Activated CD8-positive, alpha-beta memory T cell treated with anti-CD3 and anti-CD28 coated beads, Interleukin-2, amount 50 U/mL, for 1 hour (primary cell): ENCODE data around the gene EYS.

Experiments used
- DNase-seq: peaks from one replicate; pipeline ENCODE4 v3.0.0-alpha.2; 2020; ENCODE audit errors: extremely low read depth

Gene EYS

DNA sequence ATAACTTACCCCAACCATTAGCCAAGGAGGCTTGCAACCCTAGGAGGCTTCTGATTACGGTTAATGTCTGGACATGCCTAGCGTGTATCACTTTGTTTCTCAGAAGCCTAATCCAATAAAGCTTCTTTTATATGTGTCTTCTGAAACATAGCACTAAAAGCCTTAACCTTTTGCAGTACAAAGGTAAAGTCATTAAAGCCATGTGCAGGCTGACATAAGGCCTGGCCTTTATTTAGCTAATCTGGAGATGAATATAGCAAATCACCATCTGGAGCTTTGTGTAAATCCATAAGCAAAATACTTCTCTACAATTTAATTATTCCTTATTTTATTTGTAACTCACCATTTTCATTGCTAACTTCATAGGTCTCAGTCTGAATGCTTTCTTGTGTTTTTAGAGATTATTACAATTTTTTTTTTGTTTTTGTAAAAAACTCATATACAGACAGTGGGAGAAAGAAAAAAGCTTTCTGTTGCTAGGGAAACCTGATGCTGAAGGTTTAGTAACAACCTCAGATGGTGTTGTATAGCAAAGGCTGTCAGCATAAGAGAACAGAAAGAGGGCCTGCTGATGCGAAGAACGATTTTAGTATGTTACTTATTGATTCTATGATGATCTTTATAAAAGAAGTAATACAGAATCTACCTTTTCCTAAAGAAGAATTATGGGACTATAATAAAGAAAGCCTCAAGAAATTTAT, at the start of gene EYS:
TSS of gene EYS (minus strand) at position 101 of the 701 bp plus-strand sequence. CDS start 211,816 bp downstream, outside the sequence.
- no peak for DNase-seq

DNA sequence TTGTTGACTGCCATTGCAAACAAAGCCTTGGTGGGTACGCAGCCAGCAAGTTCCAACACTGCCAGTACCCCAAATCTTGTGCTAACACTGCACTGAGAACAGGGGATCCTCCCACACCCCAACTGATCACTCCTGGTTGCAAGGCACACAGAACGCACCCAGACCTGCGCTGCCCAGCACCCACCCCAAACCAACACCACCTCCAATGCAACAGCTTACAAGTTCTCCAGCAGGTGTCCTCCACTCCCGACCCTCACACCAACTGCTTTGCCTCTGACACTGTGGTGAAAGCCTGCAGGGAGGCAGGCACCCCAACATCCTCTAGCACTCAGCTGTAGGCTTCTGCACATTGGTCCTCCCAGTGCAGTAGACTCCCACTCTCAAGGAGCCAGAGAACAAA, 39.3 kb upstream of the EYS start:
- no peak for DNase-seq

DNA sequence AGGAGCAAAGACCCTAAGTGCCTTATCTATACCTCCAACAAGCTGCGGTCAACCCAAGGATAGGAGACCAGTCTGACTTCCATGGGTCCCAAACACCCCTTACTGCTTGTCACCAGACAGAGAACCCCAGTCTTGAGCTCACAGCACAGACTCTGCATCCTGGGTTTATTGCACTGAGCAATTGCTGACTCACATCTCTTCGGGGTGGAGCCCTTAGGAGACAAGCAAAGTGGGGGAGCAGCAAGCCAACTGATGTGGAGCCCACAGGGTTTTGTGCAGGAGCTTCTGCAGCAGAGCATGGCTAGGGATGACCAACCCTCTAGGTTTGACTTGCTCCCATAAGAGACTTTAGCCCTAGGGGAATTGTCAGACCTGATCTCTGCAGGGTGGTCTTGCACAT, 38.6 kb upstream of the EYS start:
- no peak for DNase-seq

DNA sequence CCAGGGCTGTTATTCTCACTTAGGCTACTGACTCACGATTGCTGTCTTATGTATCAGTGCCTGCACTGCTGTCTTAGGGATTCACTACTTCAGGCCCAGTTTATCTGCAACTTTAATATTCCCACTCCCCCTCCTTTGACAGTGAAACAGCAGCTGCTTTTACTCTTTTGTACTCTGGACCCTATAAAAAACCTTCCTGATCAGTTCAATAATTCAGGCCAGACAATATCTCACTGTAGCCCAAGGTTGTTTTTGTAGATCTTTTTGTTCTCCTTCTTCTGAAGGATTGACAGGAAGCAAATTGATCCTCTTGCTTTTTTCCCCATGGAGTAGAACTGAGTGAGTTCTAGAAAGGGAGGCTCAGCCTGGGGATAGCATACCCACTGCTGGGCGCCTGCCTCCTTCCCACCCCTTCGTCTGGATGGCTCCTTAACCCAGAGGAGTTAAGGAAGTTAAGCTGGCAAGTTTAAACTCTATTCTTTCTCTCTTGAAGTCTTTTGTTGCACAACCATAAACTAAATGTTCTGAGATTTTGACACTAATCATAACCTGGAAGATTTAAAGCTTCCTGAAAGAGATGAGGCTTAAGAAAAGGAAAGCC, 22.0 kb upstream of the EYS start:
- DNase-seq, result no peak

DNA sequence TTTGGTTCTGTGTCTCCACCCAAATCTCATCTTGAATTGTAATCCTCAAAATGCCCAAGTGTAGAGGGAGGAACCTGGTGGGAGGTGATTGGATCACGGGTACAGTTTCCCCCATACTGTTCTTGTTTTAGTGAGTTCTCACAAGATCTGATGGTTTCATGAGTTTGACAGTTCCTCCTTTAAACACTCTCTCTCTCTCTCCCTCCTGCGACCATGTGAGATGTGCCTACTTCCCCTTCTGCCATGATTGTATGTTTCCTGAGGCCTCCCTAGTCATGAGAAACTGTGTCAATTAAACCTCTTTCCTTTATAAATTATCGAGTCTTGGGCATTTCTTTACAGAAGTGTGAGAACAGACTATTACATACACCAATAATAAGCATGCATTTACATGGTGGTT, 12.1 kb upstream of the EYS start:
- DNase-seq, result no peak

DNA sequence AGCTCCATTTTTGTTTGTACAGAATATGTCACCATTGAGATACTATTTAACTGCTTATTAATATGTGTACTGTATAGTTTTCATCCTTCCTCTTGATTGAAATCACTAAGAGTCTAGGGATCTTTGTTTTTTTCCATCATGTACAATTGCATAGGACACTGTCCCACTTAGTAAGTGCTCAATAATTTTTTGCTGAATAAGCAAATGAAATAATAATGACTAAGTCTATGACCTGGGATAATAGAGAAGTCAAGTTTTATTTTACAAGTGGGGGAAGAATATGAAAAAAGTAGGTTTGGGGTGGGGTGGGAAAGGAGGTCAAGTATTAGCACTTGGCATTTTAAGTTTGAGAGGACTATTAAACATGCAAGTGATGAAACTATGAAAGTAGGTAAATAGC, 4.5 kb upstream of the EYS start:
- no peak for DNase-seq

DNA sequence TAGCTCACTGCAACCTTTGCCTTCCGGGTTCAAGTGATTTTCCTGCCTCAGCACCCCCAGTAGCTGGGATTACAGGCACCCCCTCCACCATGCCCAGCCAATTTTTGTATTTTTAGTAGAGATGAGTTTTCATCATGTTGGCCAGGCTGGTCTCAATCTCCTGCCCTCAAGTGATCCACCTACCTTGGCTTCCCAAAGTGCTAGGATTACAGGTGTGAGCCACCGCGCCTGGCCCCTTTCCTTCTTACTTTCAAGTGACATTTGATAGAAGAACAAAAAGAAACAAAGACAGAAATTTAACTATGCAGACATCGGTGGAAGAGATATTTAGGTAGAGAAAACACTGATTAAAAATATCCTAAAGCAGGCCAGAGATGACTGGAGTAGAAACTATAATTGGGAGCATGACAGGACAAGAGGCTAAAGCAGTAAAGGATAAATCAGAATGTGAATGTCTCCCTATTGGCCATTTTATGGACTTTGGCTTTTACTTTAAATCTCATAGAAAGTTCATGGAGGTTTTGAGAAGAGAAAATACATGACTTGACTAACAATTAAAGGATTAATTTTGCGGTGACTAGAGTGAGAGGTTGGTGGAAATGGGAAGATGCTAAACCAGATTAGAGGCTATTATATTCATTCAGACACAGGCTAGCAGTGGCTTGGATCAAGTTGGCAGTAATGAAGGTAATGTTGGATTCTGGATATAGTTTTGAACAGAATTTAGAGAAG, 2.2 kb upstream of the EYS start:
- no peak for DNase-seq

DNA sequence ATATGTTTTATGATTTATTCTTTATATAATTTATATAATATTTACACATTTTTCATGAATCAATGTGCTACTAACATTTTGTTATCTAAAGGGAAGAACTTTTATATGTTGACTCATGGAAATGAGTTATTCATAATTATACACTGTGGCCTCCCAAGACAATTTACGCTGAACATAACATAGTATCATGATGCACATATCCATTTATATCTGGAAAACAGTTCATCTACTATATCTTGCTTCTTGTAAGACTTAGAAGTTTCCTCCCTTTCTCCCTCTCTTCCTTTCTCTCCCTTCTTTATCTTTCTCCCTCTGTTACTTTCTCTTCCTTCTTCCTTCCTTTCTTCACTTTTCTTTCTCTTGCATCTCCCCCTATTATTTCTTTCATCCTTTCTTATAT, 1.1 kb upstream of the EYS start:
- no peak for DNase-seq

DNA sequence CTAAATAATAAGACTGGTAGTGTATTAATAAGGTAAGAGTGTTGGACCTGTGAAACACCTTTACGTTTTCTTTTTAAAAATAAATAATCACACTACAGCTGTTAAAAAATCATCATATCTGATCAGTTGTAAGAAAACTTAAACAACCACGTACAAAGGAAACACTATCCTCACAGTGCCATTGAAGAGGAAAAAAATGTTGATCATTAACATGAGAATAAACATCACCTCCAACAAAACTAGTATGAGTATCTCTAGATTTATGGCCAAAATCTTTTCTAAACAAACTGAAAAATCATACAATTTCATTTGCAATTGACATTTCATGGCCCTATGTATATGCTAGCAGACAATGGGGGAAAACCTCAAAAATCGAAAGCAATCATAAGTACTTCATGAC, 590 bp downstream of the EYS start:
- no peak for DNase-seq

DNA sequence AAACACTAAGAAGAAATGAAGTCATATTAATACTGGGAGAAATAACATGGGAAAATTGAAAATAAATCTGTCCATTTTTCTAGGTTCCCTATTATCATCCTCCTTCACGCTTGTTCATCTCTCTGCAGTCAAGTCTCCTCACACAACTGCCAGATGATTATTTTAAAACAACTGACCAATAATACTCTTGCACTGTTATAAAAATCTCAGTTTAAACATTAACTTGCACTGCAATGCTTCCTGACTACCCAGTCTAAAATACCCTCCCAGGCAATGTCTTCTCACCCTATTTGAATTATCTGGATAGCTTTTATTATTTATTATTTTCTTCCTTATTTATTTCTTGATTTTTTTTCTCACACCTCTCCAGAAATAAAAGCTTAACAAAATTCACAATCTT, 5.7 kb downstream of the EYS start:
- DNase-seq, result no peak

DNA sequence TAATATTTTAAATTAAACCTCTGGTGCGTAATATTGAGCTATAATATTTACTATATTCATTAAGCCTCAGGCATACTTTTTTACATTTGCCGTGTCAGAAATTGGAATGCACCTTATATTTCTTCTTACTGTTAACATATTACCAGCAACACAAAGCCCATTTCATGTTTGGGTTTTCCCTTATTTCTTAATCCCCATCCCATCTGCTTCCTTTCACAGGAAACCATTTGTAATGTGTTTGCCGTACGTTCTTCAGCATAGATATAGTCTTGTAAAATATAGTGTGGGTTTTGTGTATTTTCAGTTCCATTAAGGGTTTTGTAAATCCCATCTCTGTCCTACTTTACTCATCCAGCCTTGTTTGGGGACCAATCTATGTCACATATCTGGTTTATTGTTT, 6.5 kb downstream of the EYS start:
- DNase-seq, result no peak

DNA sequence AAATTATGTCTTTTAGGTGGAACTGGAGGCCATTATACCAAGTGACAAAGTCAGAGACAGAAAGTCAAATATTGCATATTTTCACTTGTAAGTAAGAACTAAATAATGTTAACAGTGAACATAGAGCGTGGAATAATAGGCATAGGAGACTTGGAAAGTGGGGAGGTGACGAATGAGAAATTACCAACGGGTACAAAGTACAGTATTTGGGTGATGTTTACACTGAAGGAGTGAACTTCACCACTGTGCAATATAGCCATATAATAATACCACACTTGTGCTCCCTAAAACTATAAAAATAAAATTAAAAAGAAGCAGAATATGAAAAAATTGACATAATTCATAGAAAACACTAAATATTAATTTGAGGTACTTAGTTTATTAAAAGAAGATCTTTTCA, 14.9 kb downstream of the EYS start:
- no peak for DNase-seq

DNA sequence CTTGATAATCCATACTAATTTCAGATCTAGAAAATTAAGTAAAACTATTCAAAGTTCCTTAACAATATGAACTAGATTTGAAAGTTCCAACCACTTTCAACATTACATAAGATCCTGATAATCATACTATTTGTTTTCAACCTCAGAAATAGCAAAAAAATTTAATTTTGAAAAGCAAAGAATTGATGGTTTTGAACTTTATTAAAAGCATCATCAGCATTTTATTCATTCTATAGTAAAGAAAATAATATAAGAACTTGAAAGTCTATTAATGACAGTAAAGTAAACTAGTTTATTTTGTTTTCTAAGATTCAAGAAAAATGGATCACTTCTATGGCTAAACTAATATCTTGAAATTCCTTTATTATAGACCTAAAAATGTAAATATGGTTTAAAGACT, 26.8 kb downstream of the EYS start:
- no peak for DNase-seq

DNA sequence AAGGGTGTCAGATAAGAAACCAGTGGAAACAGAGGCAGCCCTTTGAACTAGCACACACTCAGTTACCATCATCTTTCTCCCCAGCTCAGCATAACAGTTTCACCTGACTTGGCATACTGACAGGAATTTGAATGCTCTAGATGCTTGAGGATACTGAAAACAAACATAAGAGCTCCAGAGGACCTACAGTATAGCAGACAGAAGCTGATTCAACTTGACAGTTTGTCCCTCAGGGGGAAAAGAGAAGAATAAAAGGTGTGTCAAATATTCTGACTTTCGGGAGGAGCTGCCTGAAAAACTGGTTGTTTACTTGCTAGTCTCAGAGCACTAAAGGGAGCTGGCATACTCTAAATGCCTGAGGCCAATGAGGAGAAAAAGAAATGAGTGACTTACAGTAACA, 35.1 kb downstream of the EYS start:
- no peak for DNase-seq

DNA sequence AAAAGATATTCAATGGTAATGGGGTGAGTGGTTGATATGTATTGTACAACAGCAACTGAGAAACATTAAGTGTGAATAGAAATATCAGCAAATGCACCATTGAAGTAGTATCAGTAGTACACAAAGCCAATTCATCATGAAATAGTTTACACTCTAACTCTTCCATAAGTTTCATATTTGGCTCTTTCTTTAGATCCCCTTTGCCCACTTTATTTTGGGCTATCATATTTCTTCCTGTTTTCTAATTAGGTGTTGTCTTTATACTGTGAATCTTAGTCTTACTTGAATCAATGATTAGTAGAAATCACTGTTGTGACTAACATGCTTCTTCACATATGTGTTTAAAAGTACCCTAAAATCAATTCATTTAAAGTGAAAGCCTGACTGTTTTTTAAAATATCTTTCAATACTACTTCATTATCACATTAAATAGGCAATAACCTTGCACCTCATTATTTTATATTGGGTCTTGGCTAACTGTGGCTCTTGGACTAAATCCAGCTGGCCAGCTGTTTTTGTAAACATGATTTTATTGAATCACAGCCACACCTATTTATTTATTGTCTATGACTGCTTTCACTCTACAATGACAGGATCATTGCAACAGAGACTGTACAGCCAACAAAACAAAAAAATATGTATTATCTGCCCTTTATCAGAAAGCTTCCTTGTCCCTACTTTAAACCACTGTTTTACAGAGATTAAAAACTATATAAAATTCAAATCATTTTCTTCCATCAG, 38.9 kb downstream of the EYS start:
- DNase-seq, result no peak

DNA sequence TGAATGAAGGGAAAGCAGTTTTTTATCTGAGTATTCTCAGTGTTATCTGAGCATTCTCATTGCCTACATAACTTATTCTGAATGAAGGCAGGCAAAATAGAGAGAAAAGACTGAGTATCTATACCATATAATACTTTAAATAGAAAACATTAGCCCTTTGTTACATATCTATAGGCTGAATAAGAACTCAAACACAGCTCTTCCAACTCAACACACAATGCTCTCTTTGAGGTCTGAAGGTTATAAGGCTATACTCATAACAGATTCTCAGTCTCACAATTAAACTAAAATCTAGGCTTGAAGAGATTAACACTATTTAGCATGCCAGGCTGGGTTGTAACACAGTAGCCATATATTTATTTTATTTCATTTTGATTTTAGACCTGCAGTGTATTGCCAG, 56.9 kb downstream of the EYS start:
- DNase-seq, result no peak

DNA sequence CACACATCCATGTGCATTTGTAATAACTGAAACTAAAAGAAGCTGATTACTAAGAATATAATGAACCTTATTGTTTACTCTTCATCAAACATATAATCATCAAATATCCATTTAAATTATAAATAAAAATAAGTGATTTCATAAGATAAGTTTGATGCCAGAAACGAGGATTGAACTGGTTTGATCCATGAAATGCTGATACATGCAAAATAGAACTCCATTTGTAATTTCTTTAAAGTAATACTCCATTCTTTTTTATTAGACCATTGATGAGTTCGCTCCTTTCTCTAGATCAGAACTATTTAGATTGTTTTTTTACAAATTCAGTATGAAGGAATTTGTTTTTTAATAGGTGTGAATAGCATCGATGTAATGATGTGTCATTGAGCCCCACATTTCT, 57.6 kb downstream of the EYS start:
- no peak for DNase-seq

DNA sequence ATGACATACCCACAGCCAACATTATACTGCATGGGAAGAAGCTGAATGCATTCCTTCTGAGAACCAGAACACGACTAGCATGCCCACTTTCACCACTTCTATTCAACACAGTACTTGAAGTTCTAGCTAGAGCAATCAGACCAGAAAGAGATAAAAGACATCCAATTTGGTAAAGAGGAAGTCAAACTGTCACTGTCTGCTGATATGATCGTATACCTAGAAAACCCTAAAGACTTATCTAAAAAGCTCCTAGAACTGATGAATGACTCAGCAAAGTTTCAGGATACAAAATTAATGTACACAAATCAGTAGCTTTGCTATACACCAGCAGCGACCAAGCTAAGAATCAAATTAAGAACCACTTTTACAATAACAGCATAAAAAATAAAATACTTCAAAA, 60.5 kb downstream of the EYS start:
- no peak for DNase-seq

DNA sequence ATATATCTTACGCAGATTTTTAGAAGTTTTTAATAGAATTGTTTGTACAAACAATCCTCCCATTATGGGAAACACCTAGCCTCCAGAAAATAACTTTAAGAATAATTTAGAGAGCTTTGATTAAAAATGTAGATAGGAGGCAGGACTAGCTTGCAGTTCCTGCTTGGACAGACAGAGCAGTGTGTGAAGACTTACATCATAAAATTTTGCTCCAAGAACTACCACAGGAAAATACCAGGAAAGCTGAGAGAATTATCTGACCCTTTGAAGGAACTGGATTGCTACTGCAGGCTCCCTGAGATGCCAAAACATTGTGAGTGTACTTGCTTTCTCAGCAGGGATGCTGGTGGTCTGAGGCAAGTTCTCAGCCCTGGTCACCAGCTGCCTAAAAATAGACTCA, 64.2 kb downstream of the EYS start:
- DNase-seq, result no peak

DNA sequence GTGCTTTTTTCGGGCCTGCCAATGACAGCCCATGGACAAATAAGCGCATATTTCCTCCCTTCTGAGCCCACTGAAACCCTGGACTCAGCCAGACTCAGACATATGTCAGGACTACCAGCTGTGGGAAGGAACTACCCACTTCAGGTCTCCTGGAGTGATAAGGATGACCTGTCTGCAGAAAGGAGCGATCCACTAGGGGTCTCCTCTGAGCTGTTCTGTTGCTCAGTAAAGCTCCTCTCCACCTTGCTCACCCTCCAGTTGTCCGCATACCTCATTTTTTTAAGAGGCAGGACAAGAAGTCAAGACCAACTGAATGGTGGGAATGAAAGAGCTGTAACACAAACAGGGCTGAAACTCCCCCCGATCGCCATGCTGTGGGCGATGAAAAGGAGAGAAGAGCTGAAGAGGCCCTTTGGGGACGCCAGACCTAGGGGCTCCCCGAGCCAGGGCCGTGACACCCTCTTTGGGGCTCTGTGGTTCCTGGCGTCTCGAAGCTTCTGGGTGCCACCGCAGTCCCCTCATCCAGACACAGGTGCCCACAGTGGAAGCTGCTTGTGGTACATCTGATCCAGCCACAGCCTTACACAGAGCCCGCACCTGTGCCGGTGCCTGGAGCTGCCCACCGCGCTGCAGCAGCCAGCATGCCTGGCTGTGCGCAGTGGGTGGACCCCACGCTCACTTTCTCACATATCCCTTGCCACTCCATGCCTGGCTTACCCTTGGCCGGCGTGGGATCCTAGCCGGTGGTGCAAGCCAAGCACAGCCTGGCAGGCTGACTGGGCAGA, 68.8 kb downstream of the EYS start:
- no peak for DNase-seq

DNA sequence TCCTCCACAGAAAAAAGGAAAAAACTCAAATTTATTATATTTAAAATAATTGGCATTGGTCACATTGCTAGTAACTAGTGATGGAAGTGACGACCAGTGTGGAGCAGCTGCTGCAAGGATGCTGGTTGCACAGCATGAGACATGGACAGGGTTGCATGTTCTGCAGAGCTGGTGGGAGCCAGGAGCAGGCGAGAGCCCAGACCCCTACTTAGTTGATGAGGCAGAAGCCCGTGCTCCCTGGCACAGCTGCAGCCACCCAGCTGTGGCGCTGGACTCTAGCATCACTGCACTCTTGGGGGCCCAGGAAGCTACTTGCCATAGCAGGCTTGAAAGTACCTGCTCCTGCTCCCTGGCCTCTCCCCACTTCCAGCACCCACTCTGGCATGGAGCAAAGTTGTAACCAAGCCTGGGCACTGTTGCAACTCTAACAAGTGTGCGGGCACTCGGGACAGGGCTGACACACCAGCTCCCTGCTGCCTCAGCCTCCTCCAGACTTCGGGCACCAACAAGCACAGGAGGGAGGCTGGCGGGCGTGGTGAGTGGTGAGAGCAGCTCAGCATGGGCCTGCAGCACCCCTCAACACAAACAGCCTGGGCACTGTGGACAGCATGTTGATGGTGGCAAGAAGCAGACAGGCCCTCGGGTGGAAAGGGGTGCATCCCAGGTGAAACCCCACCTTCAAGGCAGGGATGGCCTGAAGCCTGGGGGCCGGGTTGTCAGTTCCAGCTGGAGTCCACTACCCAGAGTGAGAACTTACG, 69.6 kb downstream of the EYS start:
- no peak for DNase-seq
